Progenitor cell of endocrine pancreas (in vitro differentiated cells): ENCODE data around the gene STK32B. TPM values are rescaled to one million over a fixed set of nuclear protein-coding genes. Genes with fewer than 3 reads are reported as not detected.

Experiments used
- DNase-seq: peaks from one replicate; pipeline ENCODE4 v3.0.0; 2021; ENCODE audit warnings: low spot score; ENCODE audit not compliant: unreplicated experiment
- H3K27ac Mint-ChIP-seq: 2 replicates; pipeline ENCODE4 v1.8.0; 2021; ENCODE audit warnings: mild to moderate bottlenecking, moderate library complexity, mixed read lengths
- H3K27me3 Mint-ChIP-seq: 2 replicates; pipeline ENCODE4 v1.8.0; 2021; ENCODE audit warnings: mixed read lengths
- H3K36me3 Mint-ChIP-seq: 2 replicates; pipeline ENCODE4 v1.8.0; 2022; ENCODE audit warnings: mixed read lengths; ENCODE audit not compliant: insufficient read depth
- H3K4me1 Mint-ChIP-seq: 2 replicates; pipeline ENCODE4 v1.8.0; 2021; ENCODE audit warnings: low read depth, mixed read lengths
- H3K4me3 Mint-ChIP-seq: 2 replicates; pipeline ENCODE4 v1.8.0; 2021; ENCODE audit warnings: low read depth, mild to moderate bottlenecking, moderate library complexity, mixed read lengths
- H3K9me3 Mint-ChIP-seq: 2 replicates; pipeline ENCODE4 v1.8.0; 2021; ENCODE audit warnings: low read depth, mixed read lengths
- CTCF ChIP-seq: fragments of 200-600 bp; sonication (generic); IDR thresholded peaks from one replicate; pipeline ENCODE4 v1.5.0; 2021; ENCODE audit warnings: antibody characterized with exemption, mild to moderate bottlenecking; ENCODE audit not compliant: unreplicated experiment
- total RNA-seq: library from RNA; stranded (reverse); gene quantifications from 2 replicates; pipeline ENCODE4 v1.2.1, GENCODE V29; 2021

STK32B gene
- total RNA-seq, 1 donor from 2014 or later: 0.36 TPM

DNA sequence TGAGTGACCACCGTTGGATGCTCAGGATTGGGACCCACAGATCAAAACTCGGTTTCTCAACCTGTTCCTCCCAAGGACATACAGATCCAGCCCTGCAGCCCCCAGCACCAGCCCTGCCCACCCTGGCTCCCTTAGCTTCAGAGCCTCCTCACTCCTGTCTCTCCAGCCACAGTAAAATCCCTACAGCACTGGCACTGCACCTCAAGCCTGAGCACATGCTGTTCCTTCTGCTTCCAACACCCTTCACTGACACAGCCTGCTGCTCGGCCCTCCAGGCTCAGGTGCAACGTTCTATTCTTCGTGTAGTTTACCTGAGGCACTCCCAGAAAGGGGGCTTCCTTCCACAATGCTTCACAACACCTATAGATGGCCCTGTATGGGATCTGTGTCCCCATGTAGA lies 493.5 kb downstream of the STK32B start:
- H3K4me1 Mint-ChIP-seq: peaks cover 2% of the 10 kb centered on the region
- H3K27ac Mint-ChIP-seq: no peak overlapping the region
- H3K4me3 Mint-ChIP-seq: no peak overlapping the region

DNA sequence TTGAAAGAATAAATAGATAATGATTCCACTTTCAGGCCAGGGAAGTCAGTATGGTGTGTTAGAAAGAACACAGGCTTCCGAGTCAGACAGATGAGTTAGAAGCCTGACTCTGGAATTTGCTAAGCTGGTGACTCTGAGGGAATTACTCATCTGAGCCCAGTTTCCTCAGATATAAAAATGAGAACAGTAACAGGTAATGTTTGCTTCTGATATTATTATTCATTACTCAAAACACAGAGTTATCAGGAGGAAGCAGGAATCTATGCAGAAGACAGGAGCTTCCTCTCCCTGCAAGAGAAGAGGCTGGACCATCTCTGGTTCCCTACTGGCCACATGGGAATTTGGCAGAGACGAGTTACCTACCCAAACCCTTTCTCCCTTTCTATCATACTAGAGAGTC lies 494.0 kb downstream of the STK32B start:
- no peaks in the 10 kb centered on the region for H3K27me3 Mint-ChIP-seq

More for the DNA sequence above, 493.5 kb downstream of the STK32B start:
- Mint-ChIP-seq H3K27me3 (no peaks in the 10 kb centered on the region), H3K36me3 (peaks cover 8% of the 10 kb centered on the region), H3K9me3 (peaks cover 5% of the 10 kb centered on the region)
- no peak for DNase-seq
- TF ChIP-seq CTCF: no peak

GRCh38 chr4:5547651-5548249 lies 496.5 kb downstream of the STK32B start:
- no peak for TF ChIP-seq CTCF
- no peak for DNase-seq
- H3K27ac Mint-ChIP-seq: no peak overlapping the region
- peaks cover 23% of the 10 kb centered on the region for H3K9me3 Mint-ChIP-seq
- H3K4me3 Mint-ChIP-seq: no peak overlapping the region
- no peaks in the 10 kb centered on the region for H3K4me1 Mint-ChIP-seq
- no peaks in the 10 kb centered on the region for H3K27me3 Mint-ChIP-seq
- H3K36me3 Mint-ChIP-seq: peaks cover 37% of the 10 kb centered on the region

More for the DNA sequence above, 494.0 kb downstream of the STK32B start:
- Mint-ChIP-seq H3K4me1 (no peaks in the 10 kb centered on the region), H3K4me3 (no peak overlapping the region), H3K27ac (no peak overlapping the region), H3K9me3 (peaks cover 10% of the 10 kb centered on the region), H3K36me3 (peaks cover 13% of the 10 kb centered on the region)
- TF ChIP-seq CTCF: no peak
- no peak for DNase-seq

Other genes with a start within 250 kb of the STK32B start
- gene MSX1, start 191.8 kb upstream of the STK32B start, total RNA-seq: 2.9 and 5.0 TPM in 2 replicates
- 1.2 TPM in 2 replicates for gene CYTL1, start 32.0 kb upstream of the STK32B start, total RNA-seq